PC-3 (cell line): ENCODE results near the gene PSAPL1. TPM values are rescaled to one million over a fixed set of nuclear protein-coding genes. Genes with fewer than 3 reads are reported as not detected.

ENCODE experiments used
- ATAC-seq: fragments of 200-7000 bp; cut with Tn5 transposase; 2 replicates; pipeline ENCODE4 v1.9.1; 2020; ENCODE audit warnings: mild to moderate bottlenecking, moderate library complexity
- BruUV-seq: library from RNA; stranded (reverse); fragments of 400-500 nt; replicated peaks from 2 replicates; lab custom pipeline; 2021; lab: Mats Ljungman, UMichigan
- CTCF ChIA-PET: fragments of 300-600 bp; sonication (Branson Sonifier 250); formaldehyde crosslinking; loops from one replicate; lab custom pipeline; 2022; ENCODE audit warnings: antibody characterized with exemption; lab: Charles Lee
- POLR2A ChIA-PET: fragments of 300-600 bp; sonication (Branson Sonifier 250); formaldehyde crosslinking; loops from one replicate; lab custom pipeline; 2022; ENCODE audit warnings: antibody characterized with exemption; ENCODE audit not compliant: unreplicated experiment; lab: Charles Lee
- DNase-seq: peaks from one replicate; pipeline ENCODE4 v3.0.0-alpha.2; 2015
- H2AFZ ChIP-seq: fragments of 300-600 bp; sonication (generic); 2 replicates; pipeline ENCODE4 v1.6.0; 2016; ENCODE audit warnings: antibody characterized with exemption, low read length
- H3F3A ChIP-seq: fragments of 300-600 bp; sonication (generic); one replicate; pipeline ENCODE4 v1.6.0; 2017; ENCODE audit warnings: antibody characterized with exemption, low read length, control low read depth, mild to moderate bottlenecking; ENCODE audit not compliant: unreplicated experiment
- H3K27ac ChIP-seq: fragments of 300-600 bp; sonication (generic); 2 replicates; pipeline ENCODE4 v1.5.1; 2016; ENCODE audit warnings: mild to moderate bottlenecking, low read length
- H3K27me3 ChIP-seq: fragments of 300-600 bp; sonication (generic); 2 replicates; pipeline ENCODE4 v1.6.1; 2016; ENCODE audit warnings: low read length, mixed read lengths
- H3K36me3 ChIP-seq: fragments of 300-600 bp; sonication (generic); 2 replicates; pipeline ENCODE4 v1.6.1; 2016; ENCODE audit warnings: low read depth, mixed run types, low read length, mixed read lengths
- H3K4me1 ChIP-seq: fragments of 300-600 bp; sonication (generic); 2 replicates; pipeline ENCODE4 v1.5.1; 2016; ENCODE audit warnings: low read length; ENCODE audit not compliant: insufficient read depth
- H3K4me2 ChIP-seq: fragments of 300-600 bp; sonication (generic); 2 replicates; pipeline ENCODE4 v1.6.0; 2016; ENCODE audit warnings: low read length
- H3K4me3 ChIP-seq: fragments of 300-600 bp; sonication (generic); 2 replicates; pipeline ENCODE4 v1.5.1; 2016; ENCODE audit warnings: mild to moderate bottlenecking, low read length, mixed read lengths
- H3K79me2 ChIP-seq: fragments of 300-600 bp; sonication (generic); 2 replicates; pipeline ENCODE4 v1.6.1; 2017; ENCODE audit warnings: low read length, mixed read lengths
- H3K9ac ChIP-seq: fragments of 300-600 bp; sonication (generic); 2 replicates; pipeline ENCODE4 v1.6.0; 2016; ENCODE audit warnings: mild to moderate bottlenecking, low read length
- H3K9me2 ChIP-seq: fragments of 300-600 bp; sonication (generic); replicated peaks from 2 replicates; pipeline ENCODE4 v1.6.1; 2016; ENCODE audit warnings: mixed run types, low read length, mixed read lengths
- H3K9me3 ChIP-seq: fragments of 300-600 bp; sonication (generic); 2 replicates; pipeline ENCODE4 v1.6.1; 2016; ENCODE audit warnings: low read length, mixed read lengths
- H4K20me1 ChIP-seq: fragments of 300-600 bp; sonication (generic); 2 replicates; pipeline ENCODE4 v1.6.1; 2016; ENCODE audit warnings: low read length, mixed read lengths
- CTCF ChIP-seq: fragments of 300-600 bp; sonication (generic); conservative IDR thresholded peaks from 2 replicates; pipeline ENCODE4 v1.5.1; 2017; ENCODE audit warnings: antibody characterized with exemption, low read depth, mild to moderate bottlenecking, low read length
- EZH2 ChIP-seq: fragments of 300-600 bp; sonication (generic); IDR thresholded peaks from one replicate; pipeline ENCODE4 v1.6.1; 2017; ENCODE audit warnings: antibody characterized with exemption, mild to moderate bottlenecking, low read length; ENCODE audit not compliant: unreplicated experiment
- EZH2phosphoT487 ChIP-seq: fragments of 300-600 bp; sonication (generic); IDR thresholded peaks from 2 replicates; pipeline ENCODE4 v1.6.1; 2018; ENCODE audit warnings: mild to moderate bottlenecking, antibody characterized with exemption, low read length, borderline replicate concordance
- intact Hi-C: fragments of 100-400 bp; cut with micrococcal nuclease; formaldehyde crosslinking; loops from 2 replicates; pipeline ENCODE4 v1.9.0; 2023
- total RNA-seq: library from RNA; depleted of rRNA; stranded (reverse); fragments of >200 nt; gene quantifications from 2 replicates; pipeline ENCODE4 v1.2.3, GENCODE V29; 2014

The PSAPL1 gene
- total RNA-seq, 1 experiment from 2014 or later, result 0.15 TPM

- no peak overlapping the region for H3K4me3 ChIP-seq
- H3K36me3 ChIP-seq, result no peaks in the 10 kb centered on the region
- ChIA-PET CTCF (interaction anchor here (0.5 kb wide), 1 partner anchor 236 kb away, joined by 5 read pairs; no protein-coding TSS in a partner anchor), POLR2A (interaction anchor here (0.5 kb wide), 1 partner anchor 1134 kb away, joined by 18 read pairs; no protein-coding TSS in a partner anchor)
- H3K79me2 ChIP-seq, result no peaks in the 10 kb centered on the region
- H2AFZ ChIP-seq, result no peak overlapping the region
- no peaks in the 10 kb centered on the region for H3K9me2 ChIP-seq
- ATAC-seq (no peak), DNase-seq (no peak)
- BruUV-seq, result no TSS peak
- no peak overlapping the region for H3K27ac ChIP-seq
- intact Hi-C loops, result no loop called here
- H3K9me3 ChIP-seq, result no peaks in the 10 kb centered on the region
- H3K27me3 ChIP-seq, result no peaks in the 10 kb centered on the region
- H4K20me1 ChIP-seq, result no peaks in the 10 kb centered on the region
- H3K4me2 ChIP-seq, result no peak overlapping the region
- H3K4me1 ChIP-seq, result peaks cover 15% of the 10 kb centered on the region; the same call in 1 of the 2 replicates
- no peaks in the 10 kb centered on the region for H3F3A ChIP-seq
- TF ChIP-seq EZH2 (no peak), EZH2phosphoT487 (no peak), CTCF (no peak)
- no peak overlapping the region for H3K9ac ChIP-seq
Measured at GRCh38 chr4:7394681-7395451, 39.9 kb downstream of the PSAPL1 start.

GRCh38 chr4:7393601-7394575 lies 40.8 kb downstream of the PSAPL1 start:
- H3K36me3 ChIP-seq, result no peaks in the 10 kb centered on the region
- no peak overlapping the region for H2AFZ ChIP-seq
- no peak overlapping the region for H3K9ac ChIP-seq
- ChIA-PET POLR2A (interaction anchor here (0.7 kb wide), 1 partner anchor 58 kb away, joined by 3 read pairs; no protein-coding TSS in a partner anchor), CTCF (interaction anchor here (0.5 kb wide), 1 partner anchor 237 kb away, joined by 5 read pairs; no protein-coding TSS in a partner anchor)
- H3F3A ChIP-seq, result no peaks in the 10 kb centered on the region
- intact Hi-C loops, result no loop called here
- no peaks in the 10 kb centered on the region for H4K20me1 ChIP-seq
- no peak overlapping the region for H3K4me3 ChIP-seq
- H3K9me2 ChIP-seq, result no peaks in the 10 kb centered on the region
- no peak overlapping the region for H3K27ac ChIP-seq
- no TSS peak for BruUV-seq
- ATAC-seq (no peak), DNase-seq (no peak)
- H3K4me1 ChIP-seq, result peaks cover 15% of the 10 kb centered on the region; the same call in 1 of the 2 replicates
- no peaks in the 10 kb centered on the region for H3K27me3 ChIP-seq
- TF ChIP-seq EZH2phosphoT487, result no peak
- no peak for TF ChIP-seq CTCF
- no peak for TF ChIP-seq EZH2
- no peaks in the 10 kb centered on the region for H3K9me3 ChIP-seq
- no peaks in the 10 kb centered on the region for H3K79me2 ChIP-seq
- peak overlapping the region; percentile 16; the same call in 1 of the 2 replicates for H3K4me2 ChIP-seq
